Measurements from ENCODE around the gene ITGB1. TPM values are rescaled to one million over a fixed set of nuclear protein-coding genes. Genes with fewer than 3 reads are reported as not detected.
"Not testable (repeated sequence)": the region's sequence is repeated elsewhere in the genome, so short reads cannot be mapped to it uniquely, and the experiment has no call there.

Gene ITGB1
- total RNA-seq, 1 donor from 2014 or later: 715 TPM

DNA sequence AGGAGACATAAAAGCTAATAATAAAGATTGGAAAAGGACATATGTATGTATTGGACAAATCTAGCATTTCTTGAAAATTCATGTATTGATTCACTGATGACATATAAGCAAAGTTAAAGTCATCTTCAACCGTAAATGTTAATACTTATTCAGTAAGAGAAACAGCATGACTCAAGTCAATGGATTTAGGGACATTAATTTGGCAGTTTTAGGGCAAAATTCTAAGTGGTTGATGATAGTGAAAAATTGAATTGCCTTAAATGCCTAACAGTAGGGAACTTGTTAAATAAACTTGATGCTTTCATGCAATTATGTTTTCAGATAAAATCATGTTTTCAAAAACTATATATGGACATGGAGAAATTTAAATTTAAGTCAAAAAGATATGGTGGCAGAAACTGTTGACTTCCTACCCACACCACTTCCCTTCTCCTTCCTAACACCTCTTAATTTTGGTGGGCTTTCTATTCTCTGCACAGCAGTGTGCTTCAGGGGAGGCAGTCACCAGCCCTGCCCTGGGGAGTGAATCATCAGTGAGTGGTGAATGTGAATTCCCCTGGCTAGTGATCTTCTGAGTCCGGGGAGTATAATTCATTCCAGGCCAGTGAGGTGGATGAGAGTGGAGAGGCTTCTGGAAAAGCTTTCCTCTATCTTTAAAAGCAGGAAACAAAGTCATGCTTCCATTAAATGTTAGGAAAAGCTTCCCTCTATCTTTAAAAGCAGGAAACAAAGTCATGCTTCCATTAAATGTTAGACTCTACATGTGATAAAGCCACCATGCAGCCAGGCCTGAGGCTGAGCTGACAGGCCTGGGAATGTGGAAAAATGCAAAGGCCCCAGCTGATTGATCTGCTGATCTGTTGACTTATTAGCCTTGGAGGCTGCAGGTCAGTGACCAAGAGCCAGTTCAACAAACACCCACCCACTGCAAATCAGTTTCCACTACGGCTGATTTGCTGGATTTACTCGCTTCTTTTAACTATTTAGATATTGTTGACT, 25.2 kb upstream of the ITGB1 start:
- intact Hi-C loops (cut with DNase I): loop anchor here (2.0 to 10.0 kb wide), 2 partner anchors 22 to 538 kb away; partner anchors contain the start of gene CCDC7
- no peak for DNase-seq (ENCODE audit: low spot score)

DNA sequence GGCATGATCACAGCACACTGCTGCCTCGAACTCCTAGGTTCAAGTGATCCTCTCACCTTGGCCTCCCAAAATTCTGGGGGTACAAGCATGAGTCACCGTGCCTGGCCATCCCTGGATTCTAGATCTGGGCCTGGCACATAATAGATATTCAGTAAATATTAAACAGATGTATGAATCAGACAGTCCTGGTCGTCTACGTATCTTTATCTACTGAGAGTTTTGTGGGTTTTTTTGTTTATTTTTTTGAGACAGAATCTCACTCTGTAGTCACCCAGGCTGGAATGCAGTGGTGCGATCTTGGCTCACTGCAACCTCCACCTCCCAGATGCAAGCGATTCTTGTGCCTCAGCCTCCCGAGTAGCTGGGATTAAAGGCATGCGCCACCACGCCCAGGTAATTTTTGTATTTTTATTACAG, 24.3 kb upstream of the ITGB1 start:
- intact Hi-C loops (cut with DNase I): loop anchor here (2.0 to 10.0 kb wide), 2 partner anchors 22 to 538 kb away; partner anchors contain the start of gene CCDC7
- no peak for DNase-seq (ENCODE audit: low spot score)

DNA sequence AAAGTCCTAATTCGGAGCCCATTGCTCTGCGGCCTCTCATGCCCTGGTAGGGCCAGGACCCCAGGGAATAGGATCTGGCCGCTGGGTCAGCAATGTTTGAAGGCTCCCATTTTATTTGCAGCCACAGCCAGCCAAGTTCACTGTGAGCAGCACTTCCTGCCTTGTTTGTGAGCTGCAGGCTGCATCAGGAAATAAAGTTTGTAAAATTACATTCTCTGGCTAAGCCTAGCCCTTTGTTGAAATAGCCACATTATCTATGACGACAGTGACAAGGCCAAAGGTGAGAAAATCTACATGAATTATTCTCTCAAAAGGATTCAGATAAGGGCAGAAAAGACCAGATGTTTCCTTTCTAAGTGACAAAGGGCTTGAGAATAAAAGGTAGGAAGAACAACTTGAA, 23.7 kb upstream of the ITGB1 start:
- intact Hi-C loops (cut with DNase I): loop anchor here (2.0 to 10.0 kb wide), 3 partner anchors 19 to 537 kb away; partner anchors contain the start of gene CCDC7

DNA sequence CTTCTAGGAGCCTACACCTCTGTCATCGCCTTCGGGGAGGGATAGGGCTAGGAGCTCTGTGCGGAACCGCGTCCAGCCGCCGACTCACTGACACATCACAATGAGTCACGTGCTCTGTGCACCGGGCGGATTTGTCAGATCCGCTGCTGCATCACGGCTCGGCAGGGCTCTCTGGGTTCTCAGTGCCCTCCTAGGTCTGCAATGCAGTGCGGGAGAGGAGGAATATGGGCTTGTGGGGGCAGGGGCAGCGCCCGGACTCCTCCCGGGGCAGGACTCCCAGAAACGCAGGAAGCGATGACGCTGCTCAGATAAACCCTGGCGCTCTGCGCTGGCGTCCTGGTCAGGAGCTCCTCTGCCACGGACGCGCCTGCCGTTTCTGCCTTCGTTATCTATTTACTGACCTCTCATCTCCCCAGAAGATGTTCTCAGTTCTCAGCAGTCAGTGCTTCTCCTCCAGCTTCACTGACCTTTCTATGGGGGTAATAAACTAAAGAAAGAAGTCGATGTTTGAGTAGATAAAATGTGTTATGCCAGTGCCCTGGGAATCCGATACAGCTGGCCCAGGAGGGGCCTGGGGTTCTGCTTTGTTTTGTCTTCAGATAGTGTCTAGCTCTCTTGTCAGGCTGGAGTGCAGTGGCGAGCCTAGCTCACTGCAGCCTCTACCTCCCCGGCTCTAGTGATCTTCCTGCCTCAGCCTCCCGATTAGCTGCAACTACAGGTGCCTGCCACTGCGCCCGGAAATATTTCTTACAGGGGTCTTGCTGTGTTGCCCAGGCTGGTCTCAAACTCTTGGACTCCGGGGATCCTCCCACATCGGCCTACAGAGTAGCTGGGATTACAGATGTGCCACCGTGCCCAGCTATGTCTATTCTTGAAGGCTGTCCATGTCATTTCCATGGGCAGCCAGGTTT, 22.8 kb upstream of the ITGB1 start:
- peak; percentile 95 for DNase-seq (ENCODE audit: low spot score)
- intact Hi-C loops (cut with DNase I): loop anchor here (2.0 to 10.0 kb wide), 2 partner anchors 18 to 536 kb away; partner anchors contain the start of gene CCDC7

More for the DNA sequence above, 23.7 kb upstream of the ITGB1 start:
- peak; percentile 77 for DNase-seq (ENCODE audit: low spot score)

DNA sequence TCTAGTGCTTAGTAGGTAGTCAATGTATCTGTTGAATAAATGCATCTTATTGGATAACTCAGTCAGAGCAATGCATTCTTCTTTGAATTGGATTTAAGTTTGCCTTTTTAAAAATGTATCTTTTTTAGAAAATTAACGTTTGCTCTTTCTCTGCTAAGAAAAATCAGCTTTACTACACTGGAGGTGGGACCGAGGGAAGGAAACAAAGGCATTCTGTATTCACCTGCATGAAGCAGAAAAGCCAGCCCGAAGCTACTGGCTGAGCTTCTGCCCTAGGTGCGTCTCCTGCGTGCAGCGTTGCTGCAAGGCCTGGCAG, 22.2 kb upstream of the ITGB1 start:
- intact Hi-C loops (cut with DNase I): loop anchor here (2.0 to 10.0 kb wide), 2 partner anchors 17 to 535 kb away; partner anchors contain the start of gene CCDC7
- no peak for DNase-seq (ENCODE audit: low spot score)

DNA sequence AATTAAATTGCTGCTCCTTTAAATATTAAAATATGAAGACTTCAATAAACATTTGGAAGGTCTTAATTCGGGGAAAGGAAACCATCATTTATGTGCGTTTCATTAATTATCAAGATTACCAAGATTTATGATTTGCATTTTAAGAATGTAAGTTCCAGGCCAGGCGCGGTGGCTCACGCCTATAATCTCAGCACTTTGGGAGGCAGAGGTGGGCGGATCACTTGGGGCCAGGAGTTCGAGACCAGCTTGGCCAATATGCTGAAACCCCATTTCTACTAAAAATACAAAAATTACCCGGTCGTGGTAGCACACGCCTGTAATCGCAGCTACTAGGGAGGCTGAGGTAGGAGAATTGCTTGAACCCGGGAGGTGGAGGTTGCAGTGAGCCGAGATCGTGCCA, 21.7 kb upstream of the ITGB1 start:
- intact Hi-C loops (cut with DNase I): loop anchor here (2.0 to 10.0 kb wide), 2 partner anchors 17 to 535 kb away; partner anchors contain the start of gene CCDC7
- DNase-seq (ENCODE audit: low spot score): not testable (repeated sequence)

DNA sequence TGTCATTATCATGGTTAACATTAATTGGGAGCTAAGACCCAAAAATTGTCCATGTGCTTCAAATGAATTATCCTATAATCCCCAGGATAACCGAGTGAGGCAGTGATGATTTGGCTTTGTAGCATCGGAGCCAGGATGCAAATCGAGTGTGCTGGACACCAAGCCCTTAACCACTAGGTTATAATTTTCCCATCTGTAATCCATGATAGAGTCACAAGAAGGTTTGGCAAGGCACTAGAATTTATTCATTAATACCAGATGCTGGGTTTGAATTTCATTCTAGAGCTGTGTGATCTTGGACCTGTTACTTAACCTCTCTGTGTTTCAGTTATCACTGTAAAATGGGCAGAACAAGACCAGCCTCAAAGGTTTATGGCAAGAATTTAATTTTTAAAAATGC, 21.0 kb upstream of the ITGB1 start:
- DNase-seq (ENCODE audit: low spot score): no peak
- intact Hi-C loops (cut with DNase I): no loop called here

DNA sequence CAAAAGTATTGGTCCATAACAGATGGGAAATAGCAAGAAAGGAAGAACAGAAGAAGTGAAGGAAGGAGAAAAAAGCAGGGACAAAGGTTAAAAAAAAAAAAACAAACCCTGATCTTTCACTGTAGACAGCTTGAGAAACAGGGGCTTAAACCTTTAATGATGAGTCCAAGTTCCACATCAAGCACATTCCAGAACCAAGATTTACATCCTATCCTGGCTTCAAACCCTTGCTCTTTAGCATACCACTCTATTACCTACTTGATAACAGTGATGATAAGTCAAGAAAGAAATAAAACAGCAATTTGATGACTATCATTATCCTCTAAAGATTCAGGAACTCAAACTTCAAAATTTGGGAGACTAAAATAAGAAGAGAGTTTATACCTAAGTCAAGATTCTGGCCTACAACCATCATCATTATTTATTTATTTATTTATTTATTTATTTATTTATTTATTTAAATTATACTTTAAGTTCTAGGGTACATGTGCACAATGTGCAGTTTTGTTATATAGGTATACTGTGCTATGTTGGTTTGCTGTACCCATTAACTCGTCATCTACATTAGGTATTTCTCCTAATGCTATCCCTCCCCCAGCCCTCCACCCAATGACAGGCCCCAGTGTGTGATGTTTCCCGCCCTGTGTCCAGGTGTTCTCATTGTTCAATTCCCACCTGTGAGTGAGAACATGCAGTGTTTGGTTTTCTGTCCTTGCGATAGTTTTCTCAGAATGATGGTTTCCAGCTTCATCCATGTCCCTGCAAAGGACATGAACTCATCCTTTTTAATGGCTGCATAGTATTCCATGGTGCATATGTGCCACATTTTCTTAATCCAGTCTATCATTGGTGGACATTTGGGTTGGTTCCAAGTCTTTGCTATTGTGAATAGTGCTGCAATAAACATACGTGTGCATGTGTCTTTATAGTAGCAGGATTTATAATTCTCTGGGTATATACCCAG, 20.1 kb upstream of the ITGB1 start:
- intact Hi-C loops (cut with DNase I); DNase-seq (ENCODE audit: low spot score): not testable (repeated sequence)

DNA sequence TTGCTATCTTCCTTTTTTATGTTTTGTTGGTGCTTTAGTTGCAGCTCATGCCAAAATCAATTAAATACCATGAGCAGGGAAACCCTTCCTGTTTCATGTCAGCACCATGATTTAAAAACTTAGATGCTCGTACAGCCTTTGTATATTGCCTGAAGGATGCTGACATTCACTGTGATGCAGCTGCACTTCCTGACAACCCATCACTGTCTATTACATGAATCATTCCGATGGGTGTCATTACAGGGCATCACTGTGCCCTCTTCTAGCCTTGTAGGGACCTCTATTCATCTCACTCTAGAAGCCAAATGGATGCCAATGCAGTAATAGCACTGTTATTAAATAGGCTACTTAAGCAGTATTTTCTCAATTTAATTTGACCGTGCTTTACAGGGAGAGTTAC, 18.3 kb upstream of the ITGB1 start:
- intact Hi-C loops (cut with DNase I): no loop called here
- no peak for DNase-seq (ENCODE audit: low spot score)

DNA sequence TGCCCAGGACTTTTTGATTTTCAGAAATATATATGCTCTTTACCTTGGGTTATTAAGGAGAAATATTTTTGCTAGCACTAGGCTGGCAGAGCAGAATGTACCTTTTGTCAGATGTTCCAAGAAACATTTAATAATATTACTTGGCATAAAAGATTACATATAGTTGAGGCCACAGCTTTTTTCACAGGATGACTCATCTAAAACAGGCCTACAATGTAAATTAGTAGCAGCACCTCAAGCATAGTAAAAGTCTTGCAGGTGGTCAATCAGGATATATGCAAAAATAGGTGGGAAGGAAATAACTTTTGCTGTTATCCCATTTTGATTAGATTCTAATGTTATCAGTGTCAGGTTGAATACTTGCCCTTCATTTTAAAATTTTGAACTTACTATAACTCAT, 14.9 kb upstream of the ITGB1 start:
- no peak for DNase-seq (ENCODE audit: low spot score)
- intact Hi-C loops (cut with DNase I): no loop called here

DNA sequence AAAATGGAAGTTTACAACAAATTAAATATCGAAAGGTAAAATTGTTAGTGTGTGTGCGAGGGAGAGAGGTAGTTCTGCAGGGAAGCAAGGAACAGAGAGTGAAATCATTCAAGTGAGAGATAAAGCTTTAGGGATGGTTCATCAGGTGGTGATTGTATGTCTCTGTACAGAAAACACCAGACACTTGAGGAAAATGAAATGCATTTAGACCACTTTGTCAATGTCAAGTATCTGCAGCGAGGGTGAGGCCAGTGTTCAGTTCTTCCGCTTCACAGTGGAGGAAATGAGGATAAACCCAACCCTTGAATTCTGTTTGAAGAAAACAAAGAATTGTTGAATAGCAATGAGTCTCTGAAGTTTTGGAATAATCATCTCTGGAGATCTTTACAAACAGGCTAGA, 14.4 kb upstream of the ITGB1 start:
- intact Hi-C loops (cut with DNase I): no loop called here
- DNase-seq (ENCODE audit: low spot score): no peak

DNA sequence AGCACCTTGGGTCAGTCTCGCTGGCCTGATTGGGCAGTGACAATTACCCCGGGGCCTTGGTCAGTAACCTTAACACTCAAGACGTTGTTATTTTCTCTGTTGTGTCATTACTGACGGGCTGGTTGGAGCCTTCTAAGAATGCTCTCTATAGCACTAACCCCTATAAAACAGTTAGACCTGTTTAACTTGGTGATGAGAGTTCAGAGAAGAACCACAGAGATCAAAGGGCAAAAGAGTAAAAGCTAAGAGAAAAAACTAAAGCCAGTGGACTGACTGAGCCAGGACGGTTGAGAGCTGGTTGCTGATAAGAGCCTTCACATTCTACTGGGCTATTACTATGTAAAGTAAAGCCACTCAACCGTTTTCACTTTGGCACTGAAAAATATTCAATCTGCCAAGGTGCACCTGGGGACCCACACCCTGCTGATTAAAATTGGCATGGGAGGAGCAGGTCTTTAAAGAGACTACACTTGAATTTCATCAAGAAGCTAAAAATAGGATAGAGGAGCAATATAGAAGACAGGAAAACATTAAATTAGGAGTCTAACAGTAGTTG, 13.6 kb upstream of the ITGB1 start:
- intact Hi-C loops (cut with DNase I): no loop called here
- DNase-seq (ENCODE audit: low spot score): no peak

DNA sequence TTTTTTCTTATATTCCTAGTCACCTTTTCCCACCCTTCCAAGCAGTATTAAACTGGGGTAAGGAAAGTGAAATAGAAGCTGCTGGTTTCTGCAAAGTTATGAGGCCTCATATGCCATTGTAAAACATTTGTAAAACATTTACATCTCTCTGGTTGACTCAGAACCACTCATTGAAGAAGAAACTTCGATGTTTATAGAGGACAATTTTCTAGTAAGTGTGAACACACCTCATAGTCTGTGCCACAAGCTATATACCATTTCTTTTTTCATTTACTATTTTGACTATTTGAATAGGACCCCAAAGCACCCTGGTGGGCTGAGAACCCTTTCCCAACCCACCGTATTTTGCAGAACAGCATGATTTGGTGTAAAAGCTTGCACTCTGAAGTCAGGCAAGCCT, 12.9 kb upstream of the ITGB1 start:
- intact Hi-C loops (cut with DNase I): no loop called here
- no peak for DNase-seq (ENCODE audit: low spot score)

DNA sequence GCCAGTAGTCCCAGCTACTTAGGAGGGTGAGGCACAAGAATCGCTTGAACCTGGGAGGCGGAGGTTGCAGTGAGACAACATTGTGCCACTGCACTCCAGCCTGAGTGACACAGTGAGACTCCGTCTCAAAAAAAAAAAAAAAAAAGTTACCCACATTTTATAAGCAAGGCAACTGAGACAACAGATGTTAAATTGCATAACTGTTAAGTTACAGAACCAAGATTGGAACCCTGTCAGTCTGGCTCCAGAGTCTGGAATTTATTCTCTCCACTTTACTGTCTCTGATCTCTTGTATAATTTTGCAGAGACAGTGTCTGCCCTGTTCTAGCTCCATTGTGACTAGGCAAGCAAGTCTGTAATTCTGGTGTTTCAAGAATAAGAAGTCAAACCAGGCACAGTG, 6.2 kb upstream of the ITGB1 start:
- intact Hi-C loops (cut with DNase I): no loop called here

DNA sequence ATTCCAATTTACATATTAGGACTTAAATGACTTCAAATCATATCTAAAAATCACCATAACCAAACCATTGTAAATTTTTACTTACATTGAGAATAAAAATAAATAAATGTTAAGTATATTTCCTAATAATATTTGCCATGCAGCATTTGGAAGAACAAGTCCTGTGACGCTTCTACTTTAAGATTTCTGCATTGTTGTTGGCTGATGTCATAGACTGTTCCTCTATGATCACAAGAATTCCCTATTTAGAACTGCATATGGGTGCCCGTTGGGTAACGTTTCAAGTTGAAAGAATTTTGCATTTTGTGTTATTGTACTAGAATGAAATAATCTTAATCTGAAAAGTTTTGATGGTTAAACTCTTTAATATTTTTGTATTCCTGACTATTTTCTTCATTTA, 5.1 kb upstream of the ITGB1 start:
- intact Hi-C loops (cut with DNase I): loop anchor here (2.0 kb wide), 1 partner anchor 18 kb away; no protein-coding TSS in a partner anchor
- DNase-seq (ENCODE audit: low spot score): no peak

More for the DNA sequence above, 6.2 kb upstream of the ITGB1 start:
- no peak for DNase-seq (ENCODE audit: low spot score)

DNA sequence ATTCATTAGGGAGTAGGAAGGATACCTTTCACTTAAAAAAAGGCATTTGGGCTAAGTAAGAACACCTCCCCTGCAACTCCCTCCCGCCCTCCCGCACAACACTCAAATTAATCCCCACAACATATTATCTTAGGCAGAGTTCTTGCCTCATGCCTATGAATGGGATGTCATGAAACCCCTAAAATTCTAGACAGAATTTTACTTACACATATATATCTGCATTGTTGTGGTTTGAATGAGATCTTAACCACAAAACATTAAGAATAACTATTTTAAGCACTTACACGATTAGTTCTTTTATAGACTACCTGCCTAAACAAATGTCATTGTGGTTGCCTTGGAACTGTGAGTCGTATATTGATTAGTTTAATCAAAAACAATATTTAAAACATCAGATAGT, 4.5 kb upstream of the ITGB1 start:
- no peak for DNase-seq (ENCODE audit: low spot score)
- intact Hi-C loops (cut with DNase I): loop anchor here (2.0 kb wide), 1 partner anchor 18 kb away; no protein-coding TSS in a partner anchor

DNA sequence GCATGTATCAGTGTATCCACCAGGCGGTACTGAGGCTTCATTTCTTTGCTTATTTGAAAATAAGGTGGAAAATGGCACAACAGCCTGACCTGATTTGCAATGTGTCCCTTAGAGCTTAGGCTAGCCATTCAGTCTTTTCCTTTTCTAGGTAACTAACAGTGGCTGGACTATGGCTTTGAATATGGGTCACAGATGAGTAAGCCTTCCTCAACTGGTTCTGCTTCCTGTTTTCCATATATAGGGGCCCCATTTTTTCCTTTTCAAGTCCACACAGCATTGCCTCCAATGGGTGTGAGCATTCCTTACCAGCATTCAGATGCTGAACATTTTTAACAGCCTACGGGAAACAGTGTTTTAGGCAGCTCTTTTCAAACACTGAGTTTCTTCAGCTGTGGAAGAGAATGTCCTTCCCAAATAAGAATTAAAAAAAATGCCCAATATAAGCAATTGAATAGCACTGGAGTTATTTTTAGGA, 3.9 kb upstream of the ITGB1 start:
- DNase-seq (ENCODE audit: low spot score): no peak
- intact Hi-C loops (cut with DNase I): loop anchor here (2.0 kb wide), 1 partner anchor 19 kb away; no protein-coding TSS in a partner anchor

DNA sequence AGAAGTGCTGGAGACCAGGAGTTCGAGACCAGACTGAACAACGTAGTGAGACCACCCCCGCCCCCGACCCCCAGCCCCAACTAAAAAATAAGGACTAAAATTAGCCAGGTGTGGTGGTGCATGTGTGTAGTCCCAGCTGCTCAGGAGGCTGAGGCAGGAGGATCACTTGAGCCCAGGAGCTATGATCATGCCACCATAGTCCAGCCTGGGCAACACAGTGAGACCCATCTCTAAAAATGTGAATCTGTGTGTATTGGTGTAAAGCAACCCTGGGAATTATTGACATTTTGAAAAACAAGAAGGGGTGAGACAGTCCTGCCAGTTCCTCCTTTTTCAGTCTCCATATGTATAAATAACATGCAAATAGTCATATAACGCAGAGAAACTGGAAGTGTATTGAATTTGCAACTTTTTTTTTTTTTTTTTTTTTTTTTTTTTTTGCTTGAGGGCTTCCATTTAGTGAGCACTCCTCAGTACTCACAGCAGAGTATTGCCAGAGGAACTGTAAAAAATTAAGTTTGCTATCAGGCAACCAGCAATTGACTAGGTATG, 3.4 kb upstream of the ITGB1 start:
- DNase-seq (ENCODE audit: low spot score): no peak
- intact Hi-C loops (cut with DNase I): no loop called here
